Smooth muscle cell (in vitro differentiated cells): ENCODE measurements around the gene TRDN. TPM values are rescaled to one million over a fixed set of nuclear protein-coding genes. Genes with fewer than 3 reads are reported as not detected.
"Not testable (repeated sequence)": the region's sequence is repeated elsewhere in the genome, so short reads cannot be mapped to it uniquely, and the experiment has no call there.

Source experiments
- DNase-seq: peaks from one replicate; lab custom pipeline; 2025; ENCODE audit not compliant: unreplicated experiment; lab: John Stamatoyannopoulos, UW
- H2AFZ ChIP-seq: fragments of 200-600 bp; sonication (generic); 2 replicates; pipeline ENCODE4 v1.6.0; 2016; ENCODE audit warnings: antibody characterized with exemption, low read depth, mild to moderate bottlenecking
- H3F3A ChIP-seq: fragments of 200-600 bp; sonication (generic); 2 replicates; pipeline ENCODE4 v1.6.0; 2017; ENCODE audit warnings: antibody characterized with exemption, low read depth
- H3K27ac ChIP-seq: fragments of 200-600 bp; sonication (generic); 2 replicates; pipeline ENCODE4 v1.5.1; 2016; ENCODE audit warnings: low read depth, mild to moderate bottlenecking
- H3K27me3 ChIP-seq: fragments of 200-600 bp; sonication (generic); 2 replicates; pipeline ENCODE4 v1.6.1; 2016; ENCODE audit warnings: low read depth, mild to moderate bottlenecking
- H3K36me3 ChIP-seq: fragments of 200-600 bp; sonication (generic); 2 replicates; pipeline ENCODE4 v1.5.1; 2016; ENCODE audit warnings: low read depth
- H3K4me1 ChIP-seq: fragments of 200-600 bp; sonication (generic); 2 replicates; pipeline ENCODE4 v1.5.1; 2016; ENCODE audit warnings: low read depth
- H3K4me2 ChIP-seq: fragments of 200-600 bp; sonication (generic); 2 replicates; pipeline ENCODE4 v1.6.0; 2016; ENCODE audit warnings: mild to moderate bottlenecking
- H3K4me3 ChIP-seq: fragments of 200-600 bp; sonication (generic); 2 replicates; pipeline ENCODE4 v1.5.1; 2016; ENCODE audit warnings: mild to moderate bottlenecking
- H3K79me2 ChIP-seq: fragments of 200-600 bp; sonication (generic); 2 replicates; pipeline ENCODE4 v1.6.0; 2016; ENCODE audit warnings: low read depth, mild to moderate bottlenecking
- H3K9ac ChIP-seq: fragments of 200-600 bp; sonication (generic); 2 replicates; pipeline ENCODE4 v1.6.0; 2016; ENCODE audit warnings: low read depth
- H3K9me3 ChIP-seq: fragments of 200-600 bp; sonication (generic); replicated peaks from 2 replicates; pipeline ENCODE4 v1.5.1; 2016; ENCODE audit warnings: low read depth
- H4K20me1 ChIP-seq: fragments of 200-600 bp; sonication (generic); 2 replicates; pipeline ENCODE4 v1.6.0; 2016; ENCODE audit warnings: low read depth
- CTCF ChIP-seq: fragments of 200-600 bp; sonication (generic); IDR thresholded peaks from 2 replicates; pipeline ENCODE4 v1.5.1; 2017; ENCODE audit warnings: borderline replicate concordance, mild to moderate bottlenecking, antibody characterized with exemption; ENCODE audit not compliant: insufficient read depth, poor library complexity, severe bottlenecking
- WGBS: methylation state at CpG from one replicate; pipeline ENCODE4 v1.1.7; 2016; ENCODE audit warnings: low lambda C conversion rate; 5-methylcytosine and 5-hydroxymethylcytosine counted together
- polyA plus RNA-seq: library from polyadenylated mRNA; unstranded; fragments of >200 nt; fragmentation: Nextera tagmentation; extraction: Ambion mirVana; gene quantifications from 2 replicates; pipeline ENCODE4 v1.2.1, GENCODE V29; 2016
- total RNA-seq: library from RNA; depleted of rRNA; stranded (reverse); fragments of >200 nt; gene quantifications from 2 replicates; pipeline ENCODE4 v1.2.3, GENCODE V29; 2014

Gene TRDN
- total and polyA plus RNA-seq, 2 experiments from 2014 or later: 0.14 TPM; not detected in 1

- H3K4me1 ChIP-seq: no peaks in the 10 kb centered on the region
- H3K36me3 ChIP-seq: no peaks in the 10 kb centered on the region
- no peak overlapping the region for H3K4me3 ChIP-seq
- H4K20me1 ChIP-seq: no peaks in the 10 kb centered on the region
- no peaks in the 10 kb centered on the region for H3K27me3 ChIP-seq
- whole genome bisulfite sequencing: 9% methylated on average over 2 of the region's 2 CpGs
- no peak overlapping the region for H3K9ac ChIP-seq
- no peak for DNase-seq
- peak; percentile 76 for TF ChIP-seq CTCF
- H3K79me2 ChIP-seq: no peaks in the 10 kb centered on the region
- H3K27ac ChIP-seq: no peak overlapping the region
- no peak overlapping the region for H2AFZ ChIP-seq
- H3K4me2 ChIP-seq: no peak overlapping the region
- no peaks in the 10 kb centered on the region for H3K9me3 ChIP-seq
- no peaks in the 10 kb centered on the region for H3F3A ChIP-seq
Measured at GRCh38 chr6:123316733-123317323, 319.9 kb downstream of the TRDN start.

- H3F3A ChIP-seq, H3K4me2 ChIP-seq, H3K36me3 ChIP-seq, H3K4me1 ChIP-seq, H3K27ac ChIP-seq, DNase-seq, H3K9me3 ChIP-seq, H3K27me3 ChIP-seq, H4K20me1 ChIP-seq, H3K4me3 ChIP-seq, H3K79me2 ChIP-seq, H2AFZ ChIP-seq, H3K9ac ChIP-seq: not testable (repeated sequence)
- 94% methylated on average over 2 of the region's 2 CpGs for whole genome bisulfite sequencing
Measured at GRCh38 chr6:123314459-123314858, 322.3 kb downstream of the TRDN start.

- Histone ChIP-seq H3K9me3 (no peaks in the 10 kb centered on the region), H3K79me2 (no peaks in the 10 kb centered on the region), H3K4me2 (no peak overlapping the region), H3K27me3 (no peaks in the 10 kb centered on the region), H4K20me1 (no peaks in the 10 kb centered on the region), H3K9ac (no peak overlapping the region), H3K27ac (no peak overlapping the region), H2AFZ (no peak overlapping the region), H3K4me1 (no peaks in the 10 kb centered on the region), H3K36me3 (no peaks in the 10 kb centered on the region), H3K4me3 (no peak overlapping the region), H3F3A (no peaks in the 10 kb centered on the region)
- no peak for TF ChIP-seq CTCF
- DNase-seq: no peak
- WGBS: 74% methylated on average over 1 of the region's 1 CpG
Measured at GRCh38 chr6:123309130-123309529, 327.6 kb downstream of the TRDN start.

GRCh38 chr6:123306334-123306733, 330.4 kb downstream of the TRDN start:
- WGBS: 29% methylated on average over 2 of the region's 2 CpGs
- Histone ChIP-seq H2AFZ (no peak overlapping the region), H3K4me1 (no peaks in the 10 kb centered on the region), H3K4me2 (no peak overlapping the region), H3K79me2 (no peaks in the 10 kb centered on the region), H3K36me3 (no peaks in the 10 kb centered on the region), H3F3A (no peaks in the 10 kb centered on the region), H4K20me1 (no peaks in the 10 kb centered on the region), H3K9ac (no peak overlapping the region), H3K27ac (no peak overlapping the region), H3K27me3 (no peaks in the 10 kb centered on the region), H3K4me3 (no peak overlapping the region), H3K9me3 (no peaks in the 10 kb centered on the region)
- DNase-seq: no peak
- no peak for TF ChIP-seq CTCF
